Measurements from ENCODE around the gene DCBLD2. TPM values are rescaled to one million over a fixed set of nuclear protein-coding genes. Genes with fewer than 3 reads are reported as not detected.

Gene DCBLD2
- total RNA-seq, 3 donors from 2014 or later: 27.2 to 46.7 (median 29.6) TPM

DNA sequence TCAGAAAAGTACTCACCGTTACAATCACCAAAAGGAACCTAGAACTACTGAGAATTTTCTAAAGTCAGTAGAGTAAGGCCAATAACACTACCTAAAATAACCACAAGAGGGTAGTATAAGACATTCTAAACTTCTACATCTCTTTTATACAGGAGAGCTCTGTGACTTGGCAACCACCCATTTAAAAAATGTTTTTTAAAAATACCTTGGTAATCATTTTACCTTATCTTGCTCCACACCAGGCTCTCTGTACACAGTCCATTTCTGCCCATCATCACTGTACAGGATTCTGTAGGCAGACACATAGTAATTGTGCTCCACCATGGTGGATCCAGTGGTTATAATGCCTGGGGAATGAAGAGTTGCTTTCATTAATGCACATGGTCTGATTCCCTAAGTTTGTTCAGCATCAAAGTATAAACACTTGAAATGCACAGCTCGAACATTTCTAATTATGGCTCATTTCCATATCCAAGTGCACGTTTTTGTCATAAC is 83.9 kb downstream of the DCBLD2 start:
- no peak for DNase-seq (ENCODE audit: low spot score in 2 of 2)
- Histone ChIP-seq H3K4me3 (no peak overlapping the region), H3K36me3 (no peaks in the 10 kb centered on the region), H3K27me3 (no peaks in the 10 kb centered on the region), H3K4me1 (no peaks in the 10 kb centered on the region), H3K9me3 (no peaks in the 10 kb centered on the region), H3K27ac (no peak overlapping the region)
- intact Hi-C loops (cut with DNase I; ENCODE audit: low total_unique reads): loop anchor here (10.0 kb wide), 1 partner anchor 177 kb away; no protein-coding TSS in a partner anchor
- peak; percentile 67 to 85 (median 78) for TF ChIP-seq CTCF (IDR thresholded peaks at IDR 0.05)
- TF ChIP-seq POLR2A (IDR thresholded peaks at IDR 0.05): no peak
- no peak for TF ChIP-seq POLR2AphosphoS5 (IDR thresholded peaks at IDR 0.05)

GRCh38 chr3:98814817-98815420 is 86.6 kb downstream of the DCBLD2 start:
- H3K27me3 ChIP-seq: no peaks in the 10 kb centered on the region
- intact Hi-C loops (cut with DNase I; ENCODE audit: low total_unique reads): loop anchor here (10.0 kb wide), 1 partner anchor 180 kb away; no protein-coding TSS in a partner anchor
- no peaks in the 10 kb centered on the region for H3K9me3 ChIP-seq
- no peak overlapping the region for H3K4me3 ChIP-seq
- no peaks in the 10 kb centered on the region for H3K36me3 ChIP-seq
- DNase-seq (ENCODE audit: low spot score in 2 of 2): no peak
- H3K27ac ChIP-seq: no peak overlapping the region
- no peak for TF ChIP-seq CTCF (IDR thresholded peaks at IDR 0.05)
- TF ChIP-seq POLR2A (IDR thresholded peaks at IDR 0.05): no peak
- no peaks in the 10 kb centered on the region for H3K4me1 ChIP-seq

- DNase-seq (ENCODE audit: low spot score in 2 of 2): no peak
- Histone ChIP-seq H3K36me3 (no peaks in the 10 kb centered on the region), H3K9me3 (no peaks in the 10 kb centered on the region), H3K4me3 (no peak overlapping the region), H3K4me1 (no peaks in the 10 kb centered on the region), H3K27ac (no peak overlapping the region), H3K27me3 (no peaks in the 10 kb centered on the region)
- intact Hi-C loops (cut with DNase I; ENCODE audit: low total_unique reads): loop anchor here (10.0 kb wide), 1 partner anchor 182 kb away; no protein-coding TSS in a partner anchor
- TF ChIP-seq CTCF (IDR thresholded peaks at IDR 0.05) (peak; percentile 25 to 64 (median 53)), POLR2AphosphoS5 (IDR thresholded peaks at IDR 0.05) (no peak)
Measured at GRCh38 chr3:98812851-98813374, 88.6 kb downstream of the DCBLD2 start.

GRCh38 chr3:98811048-98811447 is 90.4 kb downstream of the DCBLD2 start:
- TF ChIP-seq POLR2A (IDR thresholded peaks at IDR 0.05) (no peak), CTCF (IDR thresholded peaks at IDR 0.05) (no peak), POLR2AphosphoS5 (IDR thresholded peaks at IDR 0.05) (no peak)
- Histone ChIP-seq H3K36me3 (no peaks in the 10 kb centered on the region), H3K9me3 (no peaks in the 10 kb centered on the region), H3K27me3 (no peaks in the 10 kb centered on the region), H3K27ac (no peak overlapping the region), H3K4me1 (no peaks in the 10 kb centered on the region), H3K4me3 (no peak overlapping the region)
- no peak for DNase-seq (ENCODE audit: low spot score in 2 of 2)
- intact Hi-C loops (cut with DNase I; ENCODE audit: low total_unique reads): loop anchor here (10.0 kb wide), 1 partner anchor 184 kb away; no protein-coding TSS in a partner anchor

DNA sequence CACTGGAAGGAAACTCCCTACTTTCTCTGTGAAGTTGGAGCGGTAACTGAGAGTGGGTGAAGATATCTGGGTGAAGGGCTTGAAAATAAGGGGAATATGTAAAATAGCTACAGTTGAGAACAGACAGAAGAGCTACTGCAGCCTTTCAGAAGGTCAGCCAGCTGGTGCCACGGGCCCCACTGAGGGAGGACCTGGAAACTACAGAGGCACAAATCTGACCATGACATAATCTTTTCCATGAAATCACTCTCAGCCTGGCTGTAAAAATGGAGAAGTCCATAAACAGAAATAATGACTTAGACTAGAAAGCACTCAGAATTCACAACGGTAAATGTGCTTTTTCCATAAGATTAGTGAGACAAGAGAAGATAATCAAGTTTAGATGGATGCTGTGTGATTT is 91.9 kb downstream of the DCBLD2 start:
- no peak overlapping the region for H3K27ac ChIP-seq
- H3K27me3 ChIP-seq: no peaks in the 10 kb centered on the region
- no peaks in the 10 kb centered on the region for H3K36me3 ChIP-seq
- TF ChIP-seq POLR2A (IDR thresholded peaks at IDR 0.05) (no peak), CTCF (IDR thresholded peaks at IDR 0.05) (no peak), POLR2AphosphoS5 (IDR thresholded peaks at IDR 0.05) (no peak)
- intact Hi-C loops (cut with DNase I; ENCODE audit: low total_unique reads): loop anchor here (10.0 kb wide), 1 partner anchor 55 kb away; no protein-coding TSS in a partner anchor
- no peaks in the 10 kb centered on the region for H3K9me3 ChIP-seq
- no peak overlapping the region for H3K4me3 ChIP-seq
- DNase-seq (ENCODE audit: low spot score in 2 of 2): no peak
- H3K4me1 ChIP-seq: no peaks in the 10 kb centered on the region
